Measurements from ENCODE around the gene FOXO1.

- no peak for TF ChIP-seq POLR2A (IDR thresholded peaks at IDR 0.05; ENCODE audit: low read length)
- TF ChIP-seq GATA1 (IDR thresholded peaks at IDR 0.05; ENCODE audit: low read depth, low read length): no peak
Measured at GRCh38 chr13:40563350-40564125, 102.9 kb downstream of the FOXO1 start.
